ENCODE results near the gene EIF4E.
"Not testable (repeated sequence)": the region's sequence is repeated elsewhere in the genome, so short reads cannot be mapped to it uniquely, and the experiment has no call there.

The EIF4E gene

DNA sequence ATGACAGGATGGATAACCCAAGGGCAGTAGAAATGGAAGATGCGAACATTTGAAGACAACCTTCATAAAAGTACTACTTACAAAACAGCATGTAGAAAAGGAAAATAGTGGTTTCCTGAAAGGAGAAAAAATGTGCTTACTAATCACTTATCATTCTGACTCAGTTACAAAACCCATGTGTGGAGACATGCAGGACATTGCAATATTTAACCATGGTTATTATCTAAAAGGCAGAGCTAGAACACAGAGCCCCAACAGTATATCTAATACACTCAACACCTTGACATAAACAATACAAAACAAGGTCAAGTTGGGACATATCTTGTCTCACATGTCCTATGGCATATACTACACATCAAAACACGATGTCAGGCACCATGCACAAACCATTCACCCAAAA, 55.9 kb downstream of the EIF4E start:
- Mint-ChIP-seq H3K27ac (no peak overlapping the region), H3K9me3 (peaks cover 3% of the 10 kb centered on the region), H3K27me3 (ENCODE audit: low read depth, poor library complexity) (peaks cover 4% of the 10 kb centered on the region), H3K4me1 (no peaks in the 10 kb centered on the region), H3K4me3 (no peak overlapping the region), H3K36me3 (ENCODE audit: low read depth) (peaks cover 16% of the 10 kb centered on the region)
- no peak for DNase-seq
- TF ChIP-seq, protein P1, sequence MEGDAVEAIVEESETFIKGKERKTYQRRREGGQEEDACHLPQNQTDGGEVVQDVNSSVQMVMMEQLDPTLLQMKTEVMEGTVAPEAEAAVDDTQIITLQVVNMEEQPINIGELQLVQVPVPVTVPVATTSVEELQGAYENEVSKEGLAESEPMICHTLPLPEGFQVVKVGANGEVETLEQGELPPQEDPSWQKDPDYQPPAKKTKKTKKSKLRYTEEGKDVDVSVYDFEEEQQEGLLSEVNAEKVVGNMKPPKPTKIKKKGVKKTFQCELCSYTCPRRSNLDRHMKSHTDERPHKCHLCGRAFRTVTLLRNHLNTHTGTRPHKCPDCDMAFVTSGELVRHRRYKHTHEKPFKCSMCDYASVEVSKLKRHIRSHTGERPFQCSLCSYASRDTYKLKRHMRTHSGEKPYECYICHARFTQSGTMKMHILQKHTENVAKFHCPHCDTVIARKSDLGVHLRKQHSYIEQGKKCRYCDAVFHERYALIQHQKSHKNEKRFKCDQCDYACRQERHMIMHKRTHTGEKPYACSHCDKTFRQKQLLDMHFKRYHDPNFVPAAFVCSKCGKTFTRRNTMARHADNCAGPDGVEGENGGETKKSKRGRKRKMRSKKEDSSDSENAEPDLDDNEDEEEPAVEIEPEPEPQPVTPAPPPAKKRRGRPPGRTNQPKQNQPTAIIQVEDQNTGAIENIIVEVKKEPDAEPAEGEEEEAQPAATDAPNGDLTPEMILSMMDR (IDR thresholded peaks at IDR 0.05): no peak

DNA sequence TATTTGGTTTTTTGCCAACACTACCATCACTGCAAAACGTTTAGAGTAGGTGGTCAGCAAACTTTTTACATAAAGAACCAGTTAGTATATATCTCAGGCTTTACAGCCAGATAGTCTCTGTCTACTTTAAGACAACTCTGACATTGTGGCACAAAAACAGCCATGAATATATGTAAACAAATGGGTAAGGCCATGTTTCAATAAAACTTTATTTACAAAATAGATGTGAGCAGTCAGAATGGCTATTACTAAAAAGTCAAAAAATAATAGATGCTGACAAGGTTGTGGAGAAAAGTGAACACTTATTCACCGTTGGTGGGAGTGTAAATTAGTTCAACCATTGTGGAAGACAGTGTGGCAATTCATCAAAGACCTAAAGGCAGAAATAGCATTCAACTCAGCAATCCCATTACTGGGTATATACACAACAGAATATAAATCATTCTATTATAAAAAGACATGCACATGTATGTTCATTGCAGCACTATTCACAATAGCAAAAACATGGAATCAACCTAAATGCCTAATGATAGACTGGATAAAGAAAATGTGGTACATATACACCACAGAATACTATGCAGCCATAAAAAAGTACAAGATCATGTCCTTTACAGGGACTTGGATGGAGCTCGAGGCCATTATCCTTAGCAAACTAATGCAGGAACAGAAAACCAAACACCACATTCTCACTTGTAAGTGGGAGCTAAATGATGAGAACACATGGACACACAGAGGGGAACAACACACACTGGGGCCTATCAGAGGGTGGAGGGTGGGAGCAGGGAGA, 56.6 kb downstream of the EIF4E start:
- H3K27ac Mint-ChIP-seq; H3K27me3 Mint-ChIP-seq (ENCODE audit: low read depth, poor library complexity); DNase-seq; H3K9me3 Mint-ChIP-seq; H3K4me3 Mint-ChIP-seq; H3K4me1 Mint-ChIP-seq: not testable (repeated sequence)
- peaks cover 10% of the 10 kb centered on the region for H3K36me3 Mint-ChIP-seq (ENCODE audit: low read depth)

DNA sequence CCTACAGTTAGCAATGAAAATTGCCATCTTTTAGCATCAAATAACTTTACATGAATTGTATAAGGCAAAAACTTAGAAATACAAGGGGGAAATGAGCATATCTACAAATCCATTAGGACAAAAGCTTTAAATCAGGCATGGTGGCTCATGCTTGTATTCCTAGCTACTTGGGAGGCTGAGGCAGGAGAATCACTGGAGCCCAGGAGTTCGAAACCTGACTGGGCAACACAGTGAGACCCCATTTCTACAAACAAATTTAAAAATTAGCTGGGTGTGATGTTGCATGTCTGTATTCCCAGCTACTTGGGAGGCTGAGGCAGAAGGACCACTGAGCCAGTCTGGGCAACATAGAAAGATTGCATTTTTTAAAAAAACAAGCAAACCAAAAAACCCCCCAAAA, 61.3 kb downstream of the EIF4E start:
- TF ChIP-seq, protein P1 (IDR thresholded peaks at IDR 0.05): no peak
- no peak for DNase-seq
- H3K4me1 Mint-ChIP-seq: no peaks in the 10 kb centered on the region
- H3K27me3 Mint-ChIP-seq (ENCODE audit: low read depth, poor library complexity): peaks cover 7% of the 10 kb centered on the region
- H3K4me3 Mint-ChIP-seq: no peak overlapping the region
- H3K27ac Mint-ChIP-seq: no peak overlapping the region
- peaks cover 2% of the 10 kb centered on the region for H3K9me3 Mint-ChIP-seq
- no peaks in the 10 kb centered on the region for H3K36me3 Mint-ChIP-seq (ENCODE audit: low read depth)

DNA sequence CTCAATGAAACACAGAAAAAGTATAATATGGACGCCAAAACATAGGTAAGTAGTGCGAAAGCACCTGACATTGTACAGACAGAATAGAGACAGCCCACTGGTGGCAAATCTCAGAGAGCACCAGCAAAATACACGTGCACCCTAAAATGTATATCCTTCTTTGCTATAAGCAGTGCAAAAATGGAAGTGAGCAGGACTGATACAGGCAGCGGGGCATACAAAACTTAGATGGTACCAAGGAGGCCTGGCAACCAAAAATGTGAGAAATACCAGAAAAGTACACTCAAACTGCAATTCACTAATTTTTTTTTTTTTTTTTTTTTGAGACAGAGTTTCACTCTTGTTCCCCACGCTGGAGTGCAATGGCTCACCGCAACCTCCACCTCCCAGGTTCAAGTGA, 63.9 kb downstream of the EIF4E start:
- no peak overlapping the region for H3K4me3 Mint-ChIP-seq
- DNase-seq: no peak
- no peak overlapping the region for H3K27ac Mint-ChIP-seq
- H3K4me1 Mint-ChIP-seq: no peaks in the 10 kb centered on the region
- TF ChIP-seq, protein P1 (IDR thresholded peaks at IDR 0.05): no peak
- peaks cover 7% of the 10 kb centered on the region for H3K27me3 Mint-ChIP-seq (ENCODE audit: low read depth, poor library complexity)
- H3K9me3 Mint-ChIP-seq: no peaks in the 10 kb centered on the region
- H3K36me3 Mint-ChIP-seq (ENCODE audit: low read depth): no peaks in the 10 kb centered on the region

DNA sequence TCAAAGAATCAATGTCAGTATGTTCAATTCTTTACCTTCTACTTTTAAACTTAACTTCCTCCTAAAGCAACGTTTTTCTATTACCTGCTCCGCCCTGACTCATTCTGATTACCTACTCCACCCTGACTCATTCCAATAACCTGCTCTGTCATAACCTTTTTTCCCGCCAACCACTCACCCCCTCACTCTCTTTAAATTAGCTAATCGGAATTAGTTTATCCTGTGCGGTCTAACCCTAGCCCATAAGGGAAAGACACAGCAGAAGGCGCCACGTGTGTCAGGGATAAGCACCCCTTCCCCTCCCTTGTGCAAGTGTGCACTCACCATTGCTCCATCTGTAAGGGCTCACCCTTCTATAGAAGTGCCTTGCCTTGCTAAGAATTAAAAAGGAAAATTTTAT, 64.4 kb downstream of the EIF4E start:
- no peaks in the 10 kb centered on the region for H3K9me3 Mint-ChIP-seq
- no peak overlapping the region for H3K27ac Mint-ChIP-seq
- H3K27me3 Mint-ChIP-seq (ENCODE audit: low read depth, poor library complexity): peaks cover 7% of the 10 kb centered on the region
- no peak overlapping the region for H3K4me3 Mint-ChIP-seq
- DNase-seq: no peak
- H3K4me1 Mint-ChIP-seq: no peaks in the 10 kb centered on the region
- H3K36me3 Mint-ChIP-seq (ENCODE audit: low read depth): no peaks in the 10 kb centered on the region
- TF ChIP-seq, protein P1 (IDR thresholded peaks at IDR 0.05): no peak

DNA sequence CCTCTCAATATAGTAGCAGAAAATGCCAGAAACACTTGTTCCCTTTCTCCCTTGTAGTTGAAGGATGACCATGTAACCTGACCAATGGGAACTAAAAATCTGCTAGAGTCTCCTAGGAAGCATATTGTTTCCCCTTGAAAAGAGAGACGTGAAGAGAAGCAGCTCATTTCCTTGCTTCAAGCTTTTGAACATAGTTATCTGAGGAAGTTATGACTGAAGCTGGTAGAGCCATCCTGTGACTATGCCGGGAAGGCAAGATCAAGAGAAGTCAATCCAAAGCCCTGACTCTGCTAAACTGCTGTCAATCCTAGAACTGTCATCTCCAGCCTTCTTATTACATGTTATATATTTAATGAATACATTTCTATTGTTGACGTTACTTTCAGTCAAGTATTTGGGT, 66.6 kb downstream of the EIF4E start:
- no peaks in the 10 kb centered on the region for H3K9me3 Mint-ChIP-seq
- H3K27me3 Mint-ChIP-seq (ENCODE audit: low read depth, poor library complexity): peaks cover 7% of the 10 kb centered on the region
- no peaks in the 10 kb centered on the region for H3K36me3 Mint-ChIP-seq (ENCODE audit: low read depth)
- no peak for DNase-seq
- TF ChIP-seq, protein P1 (IDR thresholded peaks at IDR 0.05): no peak
- no peaks in the 10 kb centered on the region for H3K4me1 Mint-ChIP-seq
- H3K4me3 Mint-ChIP-seq: no peak overlapping the region
- H3K27ac Mint-ChIP-seq: no peak overlapping the region
